Measurements from ENCODE around the gene RBM39.

- TF ChIP-seq EZH2 (IDR thresholded peaks at IDR 0.05; ENCODE audit: borderline replicate concordance, control insufficient read depth, low read depth, low read length) (no peak), JUND (IDR thresholded peaks at IDR 0.05; ENCODE audit: low read depth, low read length) (no peak), CTCF (IDR thresholded peaks at IDR 0.05 in 2 of 3, conservative IDR thresholded peaks at IDR 0.05 in 1 of 3; ENCODE audit: control insufficient read depth in 2 of 3, extremely low read depth in 1 of 3, insufficient read depth in 1 of 3, low read depth in 3 of 3, low read length in 3 of 3) (no peak), SMC3 (IDR thresholded peaks at IDR 0.05; ENCODE audit: borderline replicate concordance, low read length) (no peak), SIX5 (IDR thresholded peaks at IDR 0.05; ENCODE audit: low read depth, low read length, severe bottlenecking) (no peak), POLR2AphosphoS5 (IDR thresholded peaks at IDR 0.05; ENCODE audit: low read length) (peak; percentile 75), TCF3 (IDR thresholded peaks at IDR 0.05; ENCODE audit: borderline replicate concordance, insufficient read depth, low read depth, low read length) (no peak)
Measured at GRCh38 chr20:35663516-35664465, 78.3 kb downstream of the RBM39 start.

Measured in GM12878 (cell line).